Measurements from ENCODE around the gene SPOPL. TPM values are rescaled to one million over a fixed set of nuclear protein-coding genes. Genes with fewer than 3 reads are reported as not detected.
"Not testable (repeated sequence)": the region's sequence is repeated elsewhere in the genome, so short reads cannot be mapped to it uniquely, and the experiment has no call there.

SPOPL gene
- total RNA-seq, 2 experiments from 2014 or later: 10.2 to 10.4 TPM

DNA sequence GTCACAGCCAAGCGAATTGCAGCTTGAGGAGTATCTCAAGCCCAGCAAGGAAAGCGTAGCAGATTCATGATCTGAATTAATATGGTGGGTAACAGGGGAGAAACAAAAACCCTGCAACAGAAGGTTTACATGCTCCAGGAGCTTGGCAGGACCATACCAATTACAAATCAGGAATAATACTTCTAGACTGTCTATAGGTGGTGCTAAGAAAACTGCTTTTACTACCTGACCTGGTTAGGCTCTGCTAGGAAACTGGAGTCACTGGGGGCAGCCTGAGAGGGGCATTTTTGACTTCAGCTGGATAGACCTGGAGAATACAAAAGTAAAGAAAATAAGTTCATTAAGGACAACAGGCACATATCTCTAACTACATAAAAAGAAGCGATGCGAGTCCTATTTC, 24.6 kb upstream of the SPOPL start:
- Mint-ChIP-seq H3K27me3 (no peaks in the 10 kb centered on the region), H3K4me3 (no peak overlapping the region), H3K36me3 (ENCODE audit: low read depth) (no peaks in the 10 kb centered on the region), H3K4me1 (no peaks in the 10 kb centered on the region), H3K27ac (no peak overlapping the region), H3K9me3 (no peaks in the 10 kb centered on the region)
- DNase-seq: no peak
- POLR2A ChIA-PET: no interaction called here
- CTCF ChIA-PET: no interaction called here

DNA sequence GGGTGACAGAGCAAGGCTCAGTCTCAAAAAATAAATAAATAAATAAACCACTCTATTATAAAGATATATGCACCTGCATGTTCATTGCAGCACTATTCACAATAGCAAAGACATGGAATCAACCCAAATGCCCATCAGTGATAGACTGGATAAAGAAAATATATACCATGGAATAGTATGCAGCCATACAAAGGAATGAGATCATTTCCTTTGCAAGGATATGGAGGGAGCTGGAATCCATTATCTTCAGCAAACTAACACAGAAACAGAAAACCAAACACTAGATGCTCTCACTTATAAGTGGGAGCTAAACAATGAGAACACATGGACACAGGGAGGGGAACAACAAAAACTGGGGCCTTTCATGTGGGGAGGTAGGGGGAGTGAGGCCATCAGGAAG, 18.8 kb upstream of the SPOPL start:
- H3K9me3 Mint-ChIP-seq; H3K4me3 Mint-ChIP-seq; H3K27me3 Mint-ChIP-seq; POLR2A ChIA-PET; H3K4me1 Mint-ChIP-seq; CTCF ChIA-PET; DNase-seq; H3K27ac Mint-ChIP-seq; H3K36me3 Mint-ChIP-seq (ENCODE audit: low read depth): not testable (repeated sequence)

DNA sequence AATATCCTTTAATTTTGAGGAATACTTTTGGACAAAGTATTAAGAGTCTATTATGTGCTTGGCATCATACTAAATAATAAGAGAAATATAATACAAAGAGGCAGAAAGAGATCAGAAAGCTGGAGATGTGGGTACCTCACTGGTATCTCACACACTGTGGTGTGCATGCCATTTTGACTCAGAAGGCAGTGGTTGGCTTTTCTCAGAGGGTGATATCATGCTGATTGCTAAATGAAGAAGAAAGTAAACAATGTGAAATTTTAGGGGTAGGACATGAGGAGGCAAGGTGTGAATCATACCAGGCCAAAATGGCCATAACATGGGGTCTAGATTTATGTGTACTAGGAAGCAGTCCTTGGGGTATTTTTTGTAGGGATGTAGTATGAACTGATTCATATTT, 16.6 kb upstream of the SPOPL start:
- Mint-ChIP-seq H3K4me3 (no peak overlapping the region), H3K4me1 (no peaks in the 10 kb centered on the region), H3K27me3 (no peaks in the 10 kb centered on the region), H3K27ac (no peak overlapping the region), H3K9me3 (peaks cover 3% of the 10 kb centered on the region), H3K36me3 (ENCODE audit: low read depth) (no peaks in the 10 kb centered on the region)
- ChIA-PET POLR2A (no interaction called here), CTCF (no interaction called here)
- no peak for DNase-seq

DNA sequence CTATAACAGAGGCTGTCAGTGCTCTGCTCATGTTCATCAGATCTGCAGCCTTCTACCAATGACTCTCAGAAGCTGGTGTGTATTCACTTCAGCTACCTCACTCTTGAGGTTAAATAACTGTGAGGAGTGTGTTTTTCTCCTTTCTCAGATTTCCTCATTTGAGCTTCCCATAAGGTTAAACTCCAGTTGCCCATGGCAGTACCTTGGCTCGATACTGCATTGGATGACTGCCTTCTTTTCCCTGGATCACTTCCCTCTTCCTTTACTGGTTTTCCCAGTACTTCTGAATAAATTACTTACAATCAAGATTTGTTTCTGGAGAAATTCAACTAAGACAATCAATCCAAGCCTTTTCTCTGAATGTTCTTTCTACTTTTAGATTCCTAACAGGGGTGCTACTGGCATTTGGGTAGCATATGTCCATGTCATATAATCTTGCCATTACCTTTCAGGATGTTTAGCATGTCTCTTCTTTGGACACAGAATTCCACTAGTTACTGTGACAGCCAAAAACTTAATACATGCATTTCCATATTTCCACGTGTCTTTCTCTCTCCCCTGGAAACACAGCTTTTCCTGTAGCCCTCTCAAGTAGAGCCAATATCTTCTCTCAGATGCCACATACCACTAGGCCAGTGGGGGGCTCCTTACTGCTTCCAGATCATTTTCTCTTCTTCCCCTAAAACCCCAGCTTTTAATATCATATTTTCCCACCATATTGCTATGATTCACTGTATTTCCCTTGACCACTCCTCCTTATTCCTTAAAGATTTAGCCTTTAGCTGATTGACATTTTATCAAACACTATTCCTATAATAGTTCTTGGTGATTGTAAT, 15.0 kb upstream of the SPOPL start:
- no peak for DNase-seq
- Mint-ChIP-seq H3K9me3 (peaks cover 3% of the 10 kb centered on the region), H3K4me1 (no peaks in the 10 kb centered on the region), H3K27me3 (no peaks in the 10 kb centered on the region), H3K36me3 (ENCODE audit: low read depth) (no peaks in the 10 kb centered on the region), H3K4me3 (no peak overlapping the region), H3K27ac (no peak overlapping the region)
- CTCF ChIA-PET: no interaction called here
- POLR2A ChIA-PET: no interaction called here

DNA sequence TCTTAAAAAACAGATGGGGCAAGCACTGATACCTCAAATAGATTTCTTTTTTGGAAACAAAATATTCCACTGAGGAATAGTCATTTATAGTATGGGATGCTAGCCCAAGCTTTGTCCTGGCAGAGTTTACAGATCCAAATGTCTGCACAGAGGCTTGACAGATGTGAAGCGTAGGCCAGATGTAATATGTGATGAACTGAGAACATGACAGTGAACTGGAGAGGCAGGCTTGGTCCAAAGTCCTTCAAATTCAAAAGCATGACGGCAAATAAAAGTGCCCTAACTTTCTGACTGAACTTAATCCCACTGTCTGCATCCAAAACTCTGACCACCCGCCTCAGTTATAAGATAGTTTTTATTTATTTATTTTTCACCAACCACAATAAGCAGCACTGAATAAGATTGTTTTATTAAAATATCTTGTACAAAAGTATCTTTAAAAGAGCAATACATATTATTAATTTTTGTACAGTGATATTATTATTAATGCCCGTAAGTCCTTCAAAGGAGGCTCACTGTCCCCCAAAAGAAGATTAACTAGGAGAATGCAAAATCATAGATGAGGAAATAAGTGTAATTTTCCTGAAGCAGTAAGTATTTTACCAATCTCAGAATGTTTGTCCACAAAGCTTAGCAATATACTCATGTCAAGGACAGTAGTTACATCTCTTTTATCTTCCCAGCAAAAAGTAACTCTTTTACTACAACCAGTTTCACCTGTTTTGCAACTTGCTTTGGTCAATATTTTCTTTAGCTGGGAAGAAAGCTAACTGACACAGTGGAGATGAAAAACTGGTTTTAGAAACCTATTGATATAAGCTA, 10.7 kb upstream of the SPOPL start:
- ChIA-PET CTCF (interaction anchor here (0.5 kb wide), 1 partner anchor 147 kb away, joined by 3 read pairs; no protein-coding TSS in a partner anchor), POLR2A (no interaction called here)
- DNase-seq: no peak
- H3K4me1 Mint-ChIP-seq: no peaks in the 10 kb centered on the region
- H3K27ac Mint-ChIP-seq: no peak overlapping the region
- H3K27me3 Mint-ChIP-seq: no peaks in the 10 kb centered on the region
- H3K36me3 Mint-ChIP-seq (ENCODE audit: low read depth): no peaks in the 10 kb centered on the region
- no peaks in the 10 kb centered on the region for H3K9me3 Mint-ChIP-seq
- no peak overlapping the region for H3K4me3 Mint-ChIP-seq

DNA sequence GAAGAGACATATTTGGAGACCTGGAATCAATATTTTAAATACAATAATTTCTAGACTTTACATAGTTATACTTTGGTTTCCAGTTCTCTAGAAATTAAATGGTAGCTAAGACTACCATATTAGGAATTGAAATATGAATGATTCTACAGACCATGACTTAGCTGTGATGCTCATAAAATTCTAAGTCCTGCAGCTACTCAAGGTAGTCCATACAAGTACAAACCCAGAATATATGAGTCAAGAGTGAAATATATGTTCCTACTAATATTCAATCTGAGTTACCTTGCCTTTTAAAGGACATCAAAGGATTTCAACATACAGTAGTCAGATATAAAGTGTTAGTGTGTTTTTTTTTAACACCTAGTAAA, 10.1 kb upstream of the SPOPL start:
- DNase-seq: no peak
- Mint-ChIP-seq H3K4me3 (no peak overlapping the region), H3K27me3 (no peaks in the 10 kb centered on the region), H3K27ac (no peak overlapping the region), H3K4me1 (no peaks in the 10 kb centered on the region), H3K36me3 (ENCODE audit: low read depth) (no peaks in the 10 kb centered on the region), H3K9me3 (no peaks in the 10 kb centered on the region)
- CTCF ChIA-PET: no interaction called here
- POLR2A ChIA-PET: no interaction called here

DNA sequence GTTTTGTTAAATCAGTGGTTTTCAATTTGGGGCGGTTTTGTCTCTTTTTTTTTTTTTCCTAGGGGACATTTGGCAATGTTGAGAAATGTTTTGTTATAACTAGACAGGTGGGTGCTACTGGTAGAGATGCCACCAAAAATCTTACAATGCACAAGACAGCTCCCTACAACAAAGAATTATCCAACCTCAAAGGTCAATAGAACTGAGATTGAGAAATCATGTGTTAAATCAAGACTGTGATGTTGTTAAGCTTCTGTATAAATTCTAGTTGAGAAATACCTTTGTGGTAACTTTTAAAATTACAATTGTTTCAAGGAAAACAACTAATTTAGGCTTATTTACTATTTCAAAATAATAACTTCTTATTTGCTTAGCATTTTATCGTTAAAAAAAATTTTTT, 9.4 kb upstream of the SPOPL start:
- ChIA-PET POLR2A (no interaction called here), CTCF (no interaction called here)
- no peaks in the 10 kb centered on the region for H3K36me3 Mint-ChIP-seq (ENCODE audit: low read depth)
- H3K4me1 Mint-ChIP-seq: no peaks in the 10 kb centered on the region
- no peaks in the 10 kb centered on the region for H3K27me3 Mint-ChIP-seq
- no peak for DNase-seq
- no peak overlapping the region for H3K27ac Mint-ChIP-seq
- H3K4me3 Mint-ChIP-seq: no peak overlapping the region
- no peaks in the 10 kb centered on the region for H3K9me3 Mint-ChIP-seq

DNA sequence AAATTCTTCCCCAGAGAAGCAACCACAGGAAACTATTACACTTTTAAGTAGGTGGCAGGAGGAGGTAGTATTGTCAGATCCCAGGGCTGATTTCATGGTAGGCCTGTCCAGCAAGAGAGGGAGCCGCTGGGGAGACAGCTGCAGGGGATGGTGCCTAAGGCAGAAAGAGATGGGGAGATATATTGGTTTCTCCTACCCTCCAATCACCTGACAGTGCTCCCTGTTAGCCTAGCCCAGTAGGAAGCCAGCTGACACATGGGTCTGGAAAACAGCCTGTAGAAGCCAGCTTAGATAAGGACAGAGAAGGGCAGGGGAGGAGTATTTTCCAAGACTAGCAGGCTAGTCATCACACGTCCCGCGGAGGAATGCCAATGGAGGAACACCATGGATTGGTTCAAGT, 8.2 kb upstream of the SPOPL start:
- no peak for DNase-seq
- H3K36me3 Mint-ChIP-seq (ENCODE audit: low read depth): no peaks in the 10 kb centered on the region

DNA sequence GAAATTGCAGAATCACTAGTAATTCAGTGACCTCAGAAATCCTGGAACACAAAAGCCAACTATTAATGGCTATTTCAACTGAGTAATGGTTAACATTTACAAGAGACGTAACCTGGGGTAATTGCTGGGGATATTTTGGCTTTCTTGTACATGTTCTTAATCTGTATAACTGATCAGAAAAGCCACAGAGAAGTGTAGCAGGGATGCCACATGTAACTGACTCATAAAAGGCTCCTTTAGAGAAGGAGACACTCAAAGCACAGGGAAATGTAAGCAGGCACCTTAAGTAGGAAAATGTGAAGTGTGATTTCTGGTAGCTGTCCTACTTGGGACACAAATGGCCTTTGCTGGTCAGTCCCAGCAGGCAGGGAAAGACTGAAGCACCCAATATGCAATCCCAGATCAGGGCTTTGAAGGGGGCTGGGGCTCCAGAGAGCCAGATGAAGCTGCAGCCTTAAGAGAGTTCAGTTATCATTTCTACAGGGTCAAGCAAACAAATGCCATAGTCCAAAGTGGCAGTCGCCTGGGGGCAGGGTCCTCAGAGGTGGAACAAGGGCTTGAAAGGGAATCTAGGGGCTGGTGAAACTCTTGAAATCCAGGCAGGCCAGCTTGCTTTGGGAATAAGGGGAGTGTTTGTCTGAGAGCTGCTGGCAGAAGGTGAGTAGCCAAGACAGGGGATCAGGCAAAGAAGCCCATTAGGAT, 7.2 kb upstream of the SPOPL start:
- ChIA-PET CTCF (no interaction called here), POLR2A (no interaction called here)
- Mint-ChIP-seq H3K9me3 (no peaks in the 10 kb centered on the region), H3K36me3 (ENCODE audit: low read depth) (no peaks in the 10 kb centered on the region), H3K4me1 (no peaks in the 10 kb centered on the region), H3K27me3 (no peaks in the 10 kb centered on the region), H3K27ac (no peak overlapping the region), H3K4me3 (no peak overlapping the region)
- DNase-seq: no peak

More for the DNA sequence above, 8.2 kb upstream of the SPOPL start:
- Mint-ChIP-seq H3K9me3 (no peaks in the 10 kb centered on the region), H3K27ac (no peak overlapping the region), H3K4me1 (no peaks in the 10 kb centered on the region), H3K4me3 (no peak overlapping the region), H3K27me3 (no peaks in the 10 kb centered on the region)
- ChIA-PET CTCF (no interaction called here), POLR2A (no interaction called here)

DNA sequence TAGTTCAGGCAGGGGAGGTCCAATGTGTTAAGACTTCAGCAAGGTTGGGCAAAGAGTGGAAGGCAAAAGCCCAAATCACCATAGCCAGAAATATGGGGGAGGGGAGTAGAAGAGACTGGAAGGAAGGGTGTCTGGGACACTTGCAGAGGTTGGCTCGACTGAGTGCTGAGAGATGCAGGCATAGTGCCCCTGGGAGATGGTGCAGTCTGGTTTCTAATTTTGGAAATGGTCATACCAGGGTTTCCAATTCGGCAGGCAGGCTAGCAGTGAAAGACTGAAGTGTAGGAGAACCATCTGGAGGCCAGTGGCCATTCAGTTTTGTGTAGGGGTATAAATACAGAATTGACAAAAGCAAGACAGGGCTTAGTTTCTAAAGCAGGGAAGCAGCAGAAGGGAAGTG, 6.2 kb upstream of the SPOPL start:
- Mint-ChIP-seq H3K4me3 (no peak overlapping the region), H3K27ac (no peak overlapping the region), H3K27me3 (no peaks in the 10 kb centered on the region), H3K36me3 (ENCODE audit: low read depth) (no peaks in the 10 kb centered on the region), H3K4me1 (no peaks in the 10 kb centered on the region), H3K9me3 (no peaks in the 10 kb centered on the region)
- CTCF ChIA-PET: no interaction called here
- no peak for DNase-seq
- POLR2A ChIA-PET: no interaction called here

DNA sequence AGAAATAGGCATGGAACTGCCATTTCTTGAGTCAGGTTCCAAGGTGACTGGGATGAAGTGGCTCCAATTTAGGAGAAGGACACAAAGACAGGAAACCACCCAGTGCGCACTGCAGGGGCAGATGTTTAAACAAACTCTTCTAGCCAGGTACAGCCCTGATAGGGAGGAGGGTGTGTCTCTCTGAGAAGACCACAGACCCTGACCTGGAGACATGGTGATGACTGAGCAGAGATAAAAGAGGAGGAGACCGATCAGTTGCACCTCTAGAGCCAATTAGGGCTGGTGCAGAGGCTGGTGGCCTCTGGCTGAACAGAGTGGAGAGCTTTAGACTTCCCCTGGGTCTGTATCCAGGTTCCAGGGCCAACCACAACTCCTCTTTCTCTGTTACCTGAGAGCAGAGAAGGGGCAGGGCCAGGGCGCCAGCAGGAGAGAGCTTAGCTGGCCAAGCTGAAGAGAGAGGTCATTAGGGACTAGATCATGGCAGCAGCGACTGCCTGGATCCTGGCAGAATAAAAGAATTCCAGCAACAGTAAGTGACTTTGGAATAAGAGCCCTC, 5.4 kb upstream of the SPOPL start:
- DNase-seq: no peak
- POLR2A ChIA-PET: no interaction called here
- no peak overlapping the region for H3K4me3 Mint-ChIP-seq
- no peaks in the 10 kb centered on the region for H3K27me3 Mint-ChIP-seq
- CTCF ChIA-PET: no interaction called here
- H3K4me1 Mint-ChIP-seq: peaks cover 2% of the 10 kb centered on the region
- no peaks in the 10 kb centered on the region for H3K9me3 Mint-ChIP-seq
- no peak overlapping the region for H3K27ac Mint-ChIP-seq
- no peaks in the 10 kb centered on the region for H3K36me3 Mint-ChIP-seq (ENCODE audit: low read depth)

DNA sequence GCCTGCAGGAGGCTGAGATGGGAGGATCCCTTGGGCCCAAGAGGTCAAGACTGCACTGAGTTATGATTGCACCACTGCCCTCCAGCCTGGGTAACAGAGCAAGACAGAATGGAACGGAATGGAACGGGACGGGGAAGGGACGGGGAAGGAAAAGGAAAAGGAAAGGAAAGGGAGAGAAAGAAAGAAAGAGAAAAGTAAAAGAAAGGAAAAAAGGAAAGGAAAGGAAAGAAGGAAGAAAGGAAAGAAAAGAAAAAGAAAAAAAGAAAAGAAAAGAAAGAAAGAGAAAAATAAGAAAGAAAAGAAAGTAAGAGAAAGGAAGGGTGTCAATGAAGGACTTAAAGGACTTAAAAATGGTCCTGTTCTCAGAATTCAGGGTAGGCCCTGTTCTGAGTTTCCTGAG, 4.3 kb upstream of the SPOPL start:
- H3K27me3 Mint-ChIP-seq: no peaks in the 10 kb centered on the region
- H3K9me3 Mint-ChIP-seq: no peaks in the 10 kb centered on the region
- DNase-seq: no peak
- H3K36me3 Mint-ChIP-seq (ENCODE audit: low read depth): peaks cover under 1% of the 10 kb centered on the region
- no peak overlapping the region for H3K4me3 Mint-ChIP-seq
- H3K4me1 Mint-ChIP-seq: peaks cover 4% of the 10 kb centered on the region
- no peak overlapping the region for H3K27ac Mint-ChIP-seq
- CTCF ChIA-PET: interaction anchor here (0.6 kb wide), 1 partner anchor 29 kb away, joined by 3 read pairs; no protein-coding TSS in a partner anchor
- POLR2A ChIA-PET: no interaction called here

DNA sequence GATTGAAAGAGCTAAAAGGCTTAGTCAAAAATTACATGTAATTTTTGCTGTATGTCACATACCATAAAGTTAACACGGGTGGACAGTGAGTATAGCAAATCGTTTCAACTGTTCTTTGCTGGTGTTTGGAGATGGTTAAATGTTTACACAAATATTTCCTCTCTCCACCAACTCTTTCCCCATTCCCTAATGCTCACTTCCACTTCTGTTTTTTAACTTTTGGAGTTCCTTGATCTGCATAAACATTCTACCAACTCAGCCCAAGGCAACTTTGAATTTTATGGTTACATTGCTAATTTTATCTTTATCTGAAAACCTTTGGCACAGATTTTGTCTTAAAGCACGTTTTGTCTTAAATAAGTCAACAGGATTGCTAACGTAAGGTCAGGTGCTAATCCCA, 1.9 kb upstream of the SPOPL start:
- H3K36me3 Mint-ChIP-seq (ENCODE audit: low read depth): peaks cover 4% of the 10 kb centered on the region
- H3K27me3 Mint-ChIP-seq: no peaks in the 10 kb centered on the region
- H3K9me3 Mint-ChIP-seq: no peaks in the 10 kb centered on the region
- H3K4me3 Mint-ChIP-seq: no peak overlapping the region
- peaks cover 25% of the 10 kb centered on the region for H3K4me1 Mint-ChIP-seq
- no peak overlapping the region for H3K27ac Mint-ChIP-seq
- ChIA-PET POLR2A (no interaction called here), CTCF (interaction anchor here (1.1 kb wide), 1 partner anchor 23 kb away, joined by 3 read pairs; no protein-coding TSS in a partner anchor)
- DNase-seq: no peak
